ENCODE data around the gene CDH12.

Gene CDH12

DNA sequence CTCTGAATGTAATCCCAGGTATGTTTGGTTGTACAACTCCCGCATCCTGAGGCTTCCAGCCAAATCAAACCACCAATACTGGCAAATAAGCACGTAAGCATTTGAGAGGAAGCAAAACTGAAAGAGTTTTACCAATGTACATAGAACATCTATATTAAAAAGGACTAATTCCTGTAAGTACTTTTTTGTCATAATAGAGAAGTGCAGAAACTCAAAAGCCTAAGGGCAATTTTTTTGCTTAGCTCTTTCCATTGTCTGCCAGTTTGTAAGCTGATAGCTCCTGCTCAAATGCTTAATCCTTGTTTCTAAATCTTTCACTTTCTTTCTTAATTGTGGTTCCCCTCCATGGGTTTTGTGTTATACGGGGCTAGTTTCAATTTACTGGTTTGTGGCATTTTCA is 1151.8 kb downstream of the CDH12 start:
- no peak overlapping the region for H3K27ac ChIP-seq (ENCODE audit: low read depth, low read length)
- no peak overlapping the region for H3K4me3 ChIP-seq (ENCODE audit: low read depth in 1 of 2, low read length in 2 of 2)
- no peaks in the 10 kb centered on the region for H3K9me3 ChIP-seq (ENCODE audit: low read length)
- no peaks in the 10 kb centered on the region for H3K27me3 ChIP-seq (ENCODE audit: control insufficient read depth in 1 of 2, insufficient read depth in 2 of 2, low read length in 2 of 2)
- H3K9ac ChIP-seq (ENCODE audit: low read length) = no peak overlapping the region
- no peaks in the 10 kb centered on the region for H3K36me3 ChIP-seq (ENCODE audit: insufficient read depth, low read length)
- no peaks in the 10 kb centered on the region for H3K4me1 ChIP-seq (ENCODE audit: insufficient read depth, low read length)
